Measurements from ENCODE around the gene SMIM5. TPM values are rescaled to one million over a fixed set of nuclear protein-coding genes. Genes with fewer than 3 reads are reported as not detected.

Gene SMIM5
- total and polyA plus RNA-seq, 2 of the 13 experiments (the other 11 are each of a cell fraction or from before 2014, with no cell fraction given): not detected

- H3K36me3 ChIP-seq (replicated peaks in 1 of 2; ENCODE audit: control insufficient read depth in 1 of 2, insufficient read depth in 2 of 2, low read length in 2 of 2): no peaks in the 10 kb centered on the region
- ChIA-PET POLR2A (interaction anchor here (0.5 to 3.5 kb wide), 16 partner anchors 10 to 179 kb away, joined by 3 to 40 read pairs (median 4); partner anchors contain the start of genes SMIM5, TMEM94 and TSEN54), CTCF (ENCODE audit: low intra/inter-chr PET ratio, low total read pairs) (interaction anchor here (0.5 to 2.5 kb wide), 9 partner anchors 9 to 152 kb away, joined by 3 to 18 read pairs (median 4); partner anchors contain the start of gene CASKIN2)
- in situ Hi-C loops (cut with HindIII; ENCODE audit: extremely low pct_ligation_motif_present, low pct_unique_long_range_greater_than_20kb) (no loop called here), intact Hi-C loops (cut with micrococcal nuclease; ENCODE audit: unreplicated experiment) (no loop called here)
- peak overlapping the region; percentile 19; the same call in 1 of the 2 replicates for H3K4me2 ChIP-seq (ENCODE audit: low read depth, low read length)
- FAIRE-seq (peak; percentile 90), DNase-seq (ENCODE audit: low spot score) (peak; percentile 77), ATAC-seq (peak; percentile 83)
- no peak overlapping the region for H3K9ac ChIP-seq (ENCODE audit: insufficient read depth, low read depth, low read length)
- WGBS (ENCODE audit: low lambda C conversion rate): 23% methylated on average over 25 of the region's 28 CpGs
- H2AFZ ChIP-seq (ENCODE audit: low read length): no peak overlapping the region
- H3K79me2 ChIP-seq (ENCODE audit: insufficient read depth, low read length): no peaks in the 10 kb centered on the region
- no TSS peak for BruUV-seq (replicated peaks)
- peaks cover 9% of the 10 kb centered on the region; the same call in 1 of the 2 replicates for H3K4me1 ChIP-seq (ENCODE audit: insufficient read depth, low read length)
- H3K4me3 ChIP-seq (replicated peaks in 1 of 3; ENCODE audit: insufficient read depth in 1 of 3, low read depth in 2 of 3, low read length in 3 of 3): no peak overlapping the region
- H3K27ac ChIP-seq (ENCODE audit: extremely low read length, insufficient read depth, low read length): no peak overlapping the region
- H3K27me3 ChIP-seq (ENCODE audit: control insufficient read depth in 1 of 2, insufficient read depth in 2 of 2, low read length in 2 of 2): peaks cover 6 to 27% of the 10 kb centered on the region in 2 experiments
- H4K20me1 ChIP-seq (ENCODE audit: insufficient read depth, low read length): no peaks in the 10 kb centered on the region
- H3K9me3 ChIP-seq (ENCODE audit: low read length): no peaks in the 10 kb centered on the region
- TF ChIP-seq YEATS2 (CRISPR knock-in tag; IDR thresholded peaks at IDR 0.05; ENCODE audit: borderline replicate concordance): peak; percentile 59; the same call in 1 of the 2 replicates
- TF ChIP-seq MNT (IDR thresholded peaks at IDR 0.05): peak; percentile 36; the same call in 1 of the 2 replicates
- peak; percentile 29 to 87; a peak in 2 of 4 replicates for TF ChIP-seq HMGXB4 (CRISPR knock-in tag; IDR thresholded peaks at IDR 0.05; ENCODE audit: borderline replicate concordance in 1 of 2, low read depth in 1 of 2)
- TF ChIP-seq ZNF350 (CRISPR knock-in tag; IDR thresholded peaks at IDR 0.05; ENCODE audit: borderline replicate concordance, low read depth): peak; percentile 50; the same call in 1 of the 2 replicates
- 0 out of 2 replicates have a peak, but pooled peaks have one; percentile 21 for TF ChIP-seq HINFP (CRISPR knock-in tag; IDR thresholded peaks at IDR 0.05; ENCODE audit: low read depth)
- TF ChIP-seq DZIP1 (CRISPR knock-in tag; IDR thresholded peaks at IDR 0.05): peak; percentile 80; the same call in 1 of the 2 replicates
- no peak for TF ChIP-seq SIN3B (IDR thresholded peaks at IDR 0.05; ENCODE audit: low read length)
- TF ChIP-seq ZNF331 (CRISPR knock-in tag; IDR thresholded peaks at IDR 0.05): peak; percentile 45; the same call in 1 of the 2 replicates
- TF ChIP-seq ZNF251 (CRISPR knock-in tag; IDR thresholded peaks at IDR 0.05): no peak
- peak; percentile 49; the same call in 1 of the 2 replicates for TF ChIP-seq RXRB (CRISPR knock-in tag; IDR thresholded peaks at IDR 0.05; ENCODE audit: borderline replicate concordance)
- TF ChIP-seq ZKSCAN1 (IDR thresholded peaks at IDR 0.05; ENCODE audit: low read length): peak; percentile 70
- 0 out of 2 replicates have a peak, but pooled peaks have one; percentile 64 for TF ChIP-seq ZSCAN25 (CRISPR knock-in tag; IDR thresholded peaks at IDR 0.05)
Observed at GRCh38 chr17:75601057-75601987, 31.9 kb upstream of the SMIM5 start.

Measured in HepG2 (cell line).